G401.6 (cell line): ENCODE data around the gene LAMA2.

Experiments
- FAIRE-seq: peaks from 2 replicates; lab custom pipeline; 2012; peaks lifted over from hg19 to GRCh38; lab: Jason Lieb, UNC

The LAMA2 gene

DNA sequence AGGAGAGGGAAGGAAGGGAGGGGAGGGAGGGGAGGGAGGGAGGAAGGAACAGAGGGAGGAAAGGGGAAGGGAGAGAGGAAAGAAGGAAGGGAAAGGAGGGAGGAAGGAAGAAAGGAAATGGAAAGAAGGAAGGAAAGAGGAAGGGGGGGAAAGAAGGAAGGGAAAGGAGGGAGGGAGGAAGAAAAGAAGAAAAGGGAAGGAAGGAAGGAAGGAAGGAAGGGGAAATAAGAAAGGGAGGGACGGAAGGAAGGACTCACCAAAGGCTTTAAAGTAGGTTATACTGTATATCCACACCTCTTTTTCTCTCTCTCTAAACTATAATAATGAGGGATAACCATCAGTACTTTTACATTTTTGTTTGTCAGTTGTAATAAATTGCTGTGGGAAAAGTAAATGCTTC, 502.2 kb downstream of the LAMA2 start:
- FAIRE-seq, result no peak

DNA sequence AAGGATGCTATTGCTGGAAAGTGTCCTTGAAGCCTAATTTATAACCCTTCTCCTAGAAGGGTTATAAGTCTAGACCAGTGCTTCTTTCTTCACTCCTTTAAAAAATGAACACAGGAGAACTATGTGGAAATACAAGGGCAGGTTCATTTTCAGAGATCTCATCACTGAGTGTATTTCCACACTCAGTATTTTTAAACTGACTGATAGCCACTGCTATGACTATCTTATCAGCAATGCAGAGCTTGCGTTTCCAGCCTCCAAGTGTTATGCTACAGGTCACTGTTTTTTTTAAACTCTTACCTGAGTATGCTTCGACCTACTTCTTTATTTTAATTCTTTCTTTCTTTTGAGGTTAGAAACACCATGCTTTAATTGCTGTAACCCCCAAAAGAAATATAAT, 508.0 kb downstream of the LAMA2 start:
- no peak for FAIRE-seq

DNA sequence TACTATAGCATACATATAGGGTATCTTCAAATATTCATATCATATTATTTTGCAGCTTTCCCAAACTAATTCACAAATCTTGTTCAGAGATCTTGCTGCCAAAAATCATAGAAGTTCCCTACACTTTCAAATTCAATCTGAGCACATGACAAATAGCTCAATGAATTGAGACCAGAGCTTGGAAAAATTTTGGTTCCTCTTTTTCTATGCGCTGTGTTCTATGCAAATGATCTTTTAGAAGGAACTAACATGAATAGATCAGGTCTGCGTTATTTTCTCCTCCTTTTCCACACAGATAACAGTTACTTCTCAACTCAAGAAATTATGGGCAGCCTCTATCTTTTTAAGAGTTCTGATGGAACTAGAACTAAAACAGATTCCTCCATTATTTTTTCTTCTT, 510.7 kb downstream of the LAMA2 start:
- no peak for FAIRE-seq

DNA sequence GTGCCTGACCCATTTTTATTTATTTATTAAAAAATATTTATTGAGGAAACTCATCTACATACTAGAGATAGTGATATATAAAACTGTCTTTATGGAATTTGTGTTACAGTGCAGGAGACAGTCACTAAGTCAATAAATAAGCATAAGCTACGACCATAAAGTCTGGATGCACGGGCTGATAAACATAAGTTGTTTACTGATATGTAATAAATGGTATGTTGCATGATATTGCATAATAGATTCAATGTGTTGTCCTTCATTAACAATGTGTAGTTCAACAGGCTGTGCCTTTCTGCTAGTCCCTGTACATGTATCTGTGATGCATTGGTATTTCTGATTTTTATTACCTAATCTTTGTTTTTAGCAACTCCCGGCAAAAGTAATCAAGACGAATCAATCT, 515.8 kb downstream of the LAMA2 start:
- no peak for FAIRE-seq

DNA sequence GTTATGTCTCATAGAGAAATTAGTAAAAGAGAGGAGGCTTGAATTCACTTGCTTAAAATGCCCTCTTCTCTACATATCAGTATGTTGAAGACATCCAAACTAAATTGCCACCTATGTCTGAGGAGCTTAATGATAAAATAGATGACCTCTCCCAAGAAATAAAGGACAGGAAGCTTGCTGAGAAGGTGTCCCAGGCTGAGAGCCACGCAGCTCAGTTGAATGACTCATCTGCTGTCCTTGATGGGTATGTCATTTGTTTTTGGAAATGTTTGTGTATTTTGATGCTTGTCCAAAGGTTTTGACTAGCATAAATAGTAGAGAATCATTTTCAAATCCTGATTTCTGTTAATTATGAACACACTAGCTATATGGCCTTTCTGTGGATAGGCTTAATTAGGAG, 519.3 kb downstream of the LAMA2 start:
- FAIRE-seq, result no peak

DNA sequence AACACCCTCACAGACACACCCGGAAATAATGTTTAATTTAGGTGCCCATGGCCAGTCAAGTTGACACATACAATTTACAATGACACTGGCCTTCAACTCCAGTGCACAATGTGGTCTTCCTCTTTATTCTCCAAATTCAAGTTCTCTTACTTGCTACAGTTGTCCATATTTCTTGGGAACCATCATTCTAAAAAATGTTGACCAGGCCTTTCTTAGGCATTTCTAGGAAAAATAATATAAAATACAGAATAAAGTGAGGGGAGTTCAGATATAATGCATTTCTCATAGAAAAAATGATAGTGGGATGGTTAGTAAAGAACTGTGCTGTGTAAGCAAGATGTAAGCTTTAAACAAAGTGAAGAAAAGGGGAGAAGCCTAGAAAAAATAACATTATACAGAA, 528.2 kb downstream of the LAMA2 start:
- FAIRE-seq, result no peak

DNA sequence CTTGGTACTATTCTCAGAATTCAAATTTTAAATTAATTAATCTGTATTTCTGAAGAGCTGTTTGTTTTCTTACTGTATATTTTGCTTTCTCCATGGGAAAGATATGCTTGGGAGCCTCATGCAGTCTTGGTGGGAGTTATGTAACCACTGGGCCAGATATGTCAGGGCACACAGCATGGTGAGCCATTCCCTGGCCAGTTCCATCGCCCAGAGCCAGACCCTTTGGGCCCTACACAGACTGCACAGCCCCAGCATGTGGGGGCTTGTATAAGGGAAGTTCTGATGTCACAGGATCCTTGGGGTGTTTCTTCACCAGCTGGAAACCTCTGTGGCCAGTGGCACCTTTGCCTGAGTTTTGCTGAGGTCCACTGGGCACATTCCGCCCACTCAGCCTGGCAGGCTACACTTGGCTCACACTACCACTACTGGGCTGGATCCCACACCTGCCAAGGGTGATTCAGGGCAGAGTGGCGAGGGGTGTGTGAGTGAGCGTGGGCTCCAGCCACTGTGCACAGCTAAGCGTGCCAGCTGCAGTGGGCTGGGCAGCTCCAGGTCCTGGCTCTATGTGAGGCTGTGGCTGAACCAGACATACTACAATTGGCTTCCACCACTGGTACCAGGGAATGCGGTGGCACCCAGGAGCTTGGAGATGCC, 533.5 kb downstream of the LAMA2 start:
- no peak for FAIRE-seq

DNA sequence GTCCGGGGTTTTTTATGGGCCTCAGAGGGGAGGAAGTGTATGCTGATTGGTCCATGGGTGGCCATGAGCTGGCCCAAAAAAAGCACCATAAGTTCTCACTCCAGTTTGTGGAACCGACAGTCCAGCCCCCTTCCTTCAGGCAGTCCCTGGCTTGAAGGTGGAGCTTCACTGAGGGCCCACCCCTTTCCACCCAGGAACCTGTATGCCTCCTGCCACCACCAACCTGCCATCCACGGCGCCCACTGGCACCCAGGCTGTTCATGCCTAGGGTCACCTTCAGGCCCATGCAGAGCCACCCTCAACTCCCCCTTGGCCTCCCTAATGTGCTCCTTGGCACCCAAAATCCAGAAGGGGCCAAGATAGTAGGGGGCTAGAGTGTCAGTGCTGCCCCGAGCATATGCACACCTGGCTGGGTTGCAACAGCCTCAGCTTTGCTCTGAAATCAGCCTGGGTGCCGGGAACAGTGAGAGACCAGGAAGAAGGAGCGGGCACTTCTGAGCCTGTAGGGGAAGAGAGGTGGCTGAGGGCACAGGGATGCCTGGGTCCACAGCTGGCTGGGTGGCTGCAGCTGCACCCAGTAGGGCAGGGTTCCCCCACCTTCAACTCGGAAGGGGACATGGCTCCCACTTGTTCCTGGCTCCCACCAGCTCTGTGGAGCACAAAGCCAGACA, 534.6 kb downstream of the LAMA2 start:
- no peak for FAIRE-seq

DNA sequence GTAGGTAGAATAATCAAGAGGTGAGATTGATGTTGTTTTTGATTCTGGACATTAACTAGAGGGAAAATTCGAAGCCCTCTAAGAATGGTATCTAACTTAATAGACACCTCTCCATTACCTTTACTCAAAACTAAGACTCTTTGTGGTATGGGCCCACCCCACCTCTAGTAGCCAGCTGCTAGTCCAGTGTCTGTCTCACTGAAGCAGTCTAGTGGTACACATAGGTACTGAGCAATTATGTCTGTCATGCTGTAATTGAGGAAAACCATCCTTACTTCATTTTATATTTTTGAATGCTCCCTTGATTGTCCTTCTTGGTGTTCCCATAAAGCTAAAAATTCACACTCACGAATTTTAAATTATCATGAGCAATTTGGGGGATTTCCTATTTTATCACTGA, 536.4 kb downstream of the LAMA2 start:
- no peak for FAIRE-seq

DNA sequence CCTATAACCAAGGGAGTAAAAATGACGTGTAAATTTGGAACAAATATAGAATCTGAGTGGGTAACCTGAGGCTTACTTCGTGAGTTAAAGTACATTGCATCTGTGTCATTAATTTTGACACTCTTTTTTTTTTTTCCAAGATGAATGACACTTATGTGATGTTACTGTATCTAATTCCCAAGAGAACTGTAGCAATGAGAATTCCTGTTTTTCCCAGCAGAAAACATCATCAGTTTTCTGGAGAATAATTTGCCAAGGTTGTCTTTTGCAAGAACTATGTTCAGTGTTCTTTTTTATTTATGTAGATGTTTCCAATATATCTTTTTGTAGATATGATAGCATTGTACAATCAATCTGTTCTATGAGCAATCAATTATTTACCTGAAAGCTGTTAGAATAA, 543.4 kb downstream of the LAMA2 start:
- no peak for FAIRE-seq

DNA sequence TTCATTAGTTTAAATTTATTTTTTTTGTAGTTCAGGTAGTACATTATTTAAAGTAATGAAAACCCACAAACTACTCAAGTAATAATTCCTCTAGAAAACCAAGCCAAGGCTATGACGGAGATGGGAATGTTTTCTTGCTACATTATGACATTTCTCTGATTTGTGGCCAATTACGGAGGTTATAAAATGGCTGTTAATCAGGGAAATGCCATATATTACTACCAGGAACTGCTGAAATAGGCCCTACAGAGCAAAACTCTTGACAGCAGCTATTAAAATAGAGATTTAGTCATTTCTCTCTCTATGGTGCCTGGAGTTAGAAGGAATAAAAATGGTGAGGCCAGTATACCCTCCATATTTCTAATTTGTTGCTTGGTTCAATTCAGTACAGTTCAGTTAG, 547.0 kb downstream of the LAMA2 start:
- no peak for FAIRE-seq

DNA sequence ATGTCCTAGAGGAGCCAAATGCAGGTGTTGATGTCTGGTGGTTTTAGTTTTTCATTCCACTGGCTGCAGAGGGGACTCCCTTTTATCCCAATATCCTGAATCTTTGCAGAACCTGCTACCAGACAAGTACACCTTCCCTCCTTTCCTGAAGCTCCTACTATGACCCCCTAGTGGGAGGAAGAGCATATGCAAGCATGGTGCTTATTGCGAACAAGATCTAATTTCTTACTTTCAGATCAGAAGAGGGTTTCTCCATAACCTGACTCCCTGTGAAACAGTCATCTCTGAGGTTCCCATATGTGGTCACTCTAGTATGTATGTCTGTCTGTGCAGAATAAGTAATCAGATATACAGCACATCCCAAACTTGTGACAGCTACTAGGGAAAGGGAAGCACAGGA, 549.8 kb downstream of the LAMA2 start:
- no peak for FAIRE-seq

DNA sequence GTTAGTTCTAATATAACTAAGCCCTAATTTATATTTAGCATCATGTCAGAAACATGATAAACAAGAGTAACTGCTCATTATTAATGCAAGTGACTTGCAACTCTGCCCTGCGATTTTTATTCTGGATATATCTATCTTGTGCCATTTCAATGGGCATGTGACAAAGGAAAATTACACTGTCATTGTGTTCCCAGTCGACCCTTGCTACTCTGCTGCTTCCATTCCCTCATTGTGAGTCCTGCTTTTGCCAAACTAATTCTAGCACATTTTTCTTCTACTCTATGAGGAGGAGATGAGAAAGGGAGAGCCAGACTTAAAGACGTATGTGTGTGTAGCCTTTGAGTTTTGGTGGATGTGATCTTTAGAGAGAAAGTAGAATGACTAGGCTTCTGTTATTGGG, 551.2 kb downstream of the LAMA2 start:
- FAIRE-seq, result no peak

DNA sequence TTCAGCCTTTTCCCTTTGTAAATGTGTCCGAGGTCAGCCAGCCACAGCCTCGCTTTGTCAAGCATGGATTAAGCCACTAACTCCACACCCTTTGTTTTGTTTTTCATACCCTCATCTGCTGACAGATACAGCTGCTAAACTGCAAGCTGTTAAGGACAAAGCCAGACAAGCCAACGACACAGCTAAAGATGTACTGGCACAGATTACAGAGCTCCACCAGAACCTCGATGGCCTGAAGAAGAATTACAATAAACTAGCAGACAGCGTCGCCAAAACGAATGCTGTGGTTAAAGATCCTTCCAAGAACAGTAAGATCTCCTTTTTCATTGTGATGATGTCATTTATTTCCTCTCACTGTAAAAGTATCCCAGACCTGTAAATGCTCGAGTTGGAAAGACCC, 557.8 kb downstream of the LAMA2 start:
- FAIRE-seq, result no peak

DNA sequence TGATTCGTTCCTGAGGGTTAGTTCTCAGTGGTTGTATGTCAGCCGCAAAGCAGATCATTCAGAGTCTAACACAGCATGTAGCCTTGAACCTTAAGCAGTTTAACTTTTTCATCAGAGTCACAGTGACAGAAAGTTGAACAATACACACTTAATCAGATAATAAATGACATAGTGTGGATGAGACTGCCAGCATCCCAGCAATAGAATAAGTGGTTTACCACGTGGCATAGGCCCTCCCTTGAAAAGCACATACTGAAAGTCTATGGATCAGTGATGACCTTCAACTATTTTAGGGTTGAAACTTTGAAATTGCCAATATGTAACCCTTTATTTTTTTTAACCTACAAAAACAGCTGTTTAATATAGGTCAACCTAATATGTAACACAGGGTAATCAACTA, 561.7 kb downstream of the LAMA2 start:
- no peak for FAIRE-seq

DNA sequence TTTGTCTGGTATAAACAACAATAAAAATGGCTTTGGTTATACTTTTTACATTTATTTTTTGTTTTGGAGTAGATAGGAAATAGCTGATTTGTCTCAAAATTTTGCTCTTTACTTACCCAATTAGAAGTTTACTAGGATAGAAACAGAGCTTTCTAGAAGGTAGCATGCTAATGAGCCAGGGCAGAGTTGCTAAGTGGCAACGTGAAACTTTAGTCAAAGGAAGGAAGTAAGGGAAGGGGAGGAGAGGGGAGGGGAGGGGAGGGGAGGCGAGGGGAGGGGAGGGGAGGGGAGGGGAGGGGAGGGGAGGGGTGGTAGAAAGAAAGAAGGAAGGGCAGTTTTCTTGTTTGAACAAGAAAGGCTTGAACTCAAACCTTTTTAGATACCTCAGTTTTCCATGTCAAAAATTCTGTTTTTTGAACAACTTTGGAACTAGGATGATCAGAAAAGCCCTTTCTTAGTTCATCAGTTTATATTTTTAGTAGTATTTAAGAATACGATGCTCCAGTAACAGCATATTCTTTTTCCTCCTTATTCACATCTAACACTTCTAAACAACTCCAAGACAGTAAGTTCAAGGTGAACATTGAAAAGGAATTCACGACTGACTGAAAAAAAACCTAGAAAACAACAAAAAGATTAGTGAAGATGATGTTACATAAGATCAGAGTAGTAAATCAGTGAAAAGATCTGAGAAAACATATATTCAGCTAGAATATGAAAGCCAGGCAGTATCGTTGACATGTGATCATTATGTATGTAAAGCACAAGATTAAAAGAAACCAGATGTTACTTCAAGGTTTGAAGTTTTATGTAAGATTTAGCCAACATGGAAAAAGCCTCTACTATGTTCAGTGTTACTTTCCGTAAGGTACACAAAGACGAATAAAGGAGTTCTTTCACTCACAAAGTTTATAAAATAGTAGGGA, 563.6 kb downstream of the LAMA2 start:
- FAIRE-seq, result no peak

DNA sequence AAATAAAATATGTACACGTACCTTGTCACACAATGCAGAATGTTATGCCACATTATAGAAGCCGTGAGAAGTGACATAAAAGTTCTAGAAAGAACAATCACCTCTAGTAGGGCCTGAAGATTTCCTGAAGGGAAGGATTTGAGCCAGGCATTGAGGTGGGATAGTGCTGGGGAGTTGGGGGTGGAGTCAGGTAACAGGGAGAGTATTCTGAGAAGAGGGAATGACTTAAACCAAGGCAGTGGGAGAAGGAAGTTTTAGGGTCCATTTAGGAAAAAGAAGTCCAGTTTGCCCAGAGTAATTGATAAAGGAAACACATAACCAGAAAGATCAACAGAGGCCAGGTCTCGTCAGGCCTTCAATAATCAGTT, 564.2 kb downstream of the LAMA2 start:
- no peak for FAIRE-seq

DNA sequence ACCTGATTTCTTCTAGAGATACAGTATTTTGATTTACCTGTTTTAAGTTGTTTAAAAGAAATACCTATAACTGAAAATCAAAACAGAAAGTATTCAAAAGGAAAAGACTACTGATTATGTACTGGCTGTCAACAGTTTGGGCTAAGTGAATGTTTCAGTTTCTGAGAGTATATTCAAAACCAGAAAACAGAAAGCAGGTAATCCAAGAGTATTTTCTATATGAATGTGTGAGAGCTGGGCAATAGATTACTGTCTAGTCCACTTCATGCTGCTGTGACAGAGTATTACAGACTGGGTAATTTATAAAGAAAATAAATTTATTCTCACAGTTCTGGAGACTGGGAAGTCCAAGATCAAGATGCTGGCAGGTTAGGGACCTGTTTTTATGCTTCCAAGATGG, 566.0 kb downstream of the LAMA2 start:
- FAIRE-seq, result no peak

DNA sequence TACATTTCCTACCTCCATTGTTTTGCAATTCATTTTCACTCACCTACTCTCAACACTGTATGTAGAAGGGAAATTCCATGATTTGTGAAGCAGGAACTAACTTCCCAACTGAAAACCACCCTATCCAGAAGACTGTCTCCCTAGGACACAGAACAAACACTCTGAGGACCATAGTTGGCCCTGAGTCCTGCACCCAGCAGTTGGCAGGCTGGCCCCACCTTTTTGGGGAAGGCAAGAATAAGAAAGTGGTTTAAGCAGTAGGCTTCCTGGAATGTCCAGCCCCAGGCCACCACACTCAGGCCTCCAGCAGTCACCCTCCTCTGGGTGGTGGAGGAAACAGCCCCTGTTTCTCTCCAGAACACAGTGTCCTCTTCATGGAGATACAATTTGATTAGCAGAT, 568.2 kb downstream of the LAMA2 start:
- no peak for FAIRE-seq

DNA sequence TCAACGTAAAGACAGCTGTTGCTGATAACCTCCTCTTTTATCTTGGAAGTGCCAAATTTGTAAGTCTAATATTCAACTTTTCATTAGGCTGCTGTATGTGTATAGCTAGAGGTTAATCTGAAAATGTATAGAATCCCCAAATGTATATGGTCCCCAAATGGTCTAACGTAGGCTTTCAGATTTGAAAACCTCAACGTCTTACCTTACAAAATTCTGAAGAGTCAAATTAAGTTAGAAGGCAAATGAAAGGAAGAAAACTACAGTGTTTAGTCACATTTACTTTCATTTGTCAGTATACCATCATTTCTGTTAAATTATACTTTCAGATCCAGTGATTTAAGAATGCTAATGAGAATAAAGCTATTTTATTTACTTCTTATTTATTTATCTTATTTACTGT, 570.1 kb downstream of the LAMA2 start:
- no peak for FAIRE-seq

DNA sequence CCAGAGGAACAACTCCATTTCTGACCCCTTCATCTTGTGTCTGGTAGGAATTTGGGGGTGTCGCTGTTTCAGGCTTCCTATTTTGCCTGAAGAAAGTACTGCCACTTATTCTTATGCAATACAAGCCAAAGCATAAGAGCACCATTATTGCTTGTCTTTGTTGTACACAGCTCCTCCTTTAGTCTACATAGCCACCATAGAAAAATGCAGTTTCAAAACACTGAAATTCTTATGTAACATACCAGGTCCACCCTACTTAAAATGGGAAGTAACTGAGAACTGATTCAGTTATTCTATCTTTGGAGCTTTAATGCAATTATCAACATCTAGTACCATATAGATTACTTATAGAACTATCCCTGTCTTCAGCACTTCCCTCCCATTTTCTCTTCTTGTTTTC, 571.5 kb downstream of the LAMA2 start:
- no peak for FAIRE-seq

DNA sequence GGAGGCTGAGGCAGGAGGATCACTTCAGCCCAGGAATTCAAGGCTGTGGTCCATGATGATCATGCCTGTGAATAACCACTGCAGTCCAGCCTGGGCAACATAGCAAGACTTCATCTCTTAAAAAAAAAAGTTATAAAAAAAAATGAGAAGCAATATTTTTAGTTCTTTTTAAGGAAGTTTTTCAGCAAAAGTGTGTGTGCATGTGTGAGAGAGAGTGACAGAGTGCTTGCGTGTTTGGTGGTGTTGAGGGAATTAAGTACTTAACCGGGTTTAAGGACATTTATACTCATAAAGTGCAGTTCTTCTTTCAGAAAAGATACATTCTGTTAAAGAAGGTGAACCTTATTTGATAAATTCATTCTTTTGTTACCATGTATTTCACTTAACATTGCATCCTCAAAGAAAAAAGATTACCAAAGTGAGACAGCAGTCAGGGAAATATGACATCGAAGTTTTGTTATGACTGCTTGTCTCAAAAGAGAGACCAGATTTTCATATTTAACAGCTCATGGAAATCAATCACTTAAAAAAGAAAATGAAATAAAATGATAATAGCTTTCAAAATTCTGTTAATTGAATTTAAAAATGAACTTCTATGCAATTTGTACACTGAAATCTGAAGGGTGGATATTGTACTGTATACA, 572.3 kb downstream of the LAMA2 start:
- FAIRE-seq, result no peak

DNA sequence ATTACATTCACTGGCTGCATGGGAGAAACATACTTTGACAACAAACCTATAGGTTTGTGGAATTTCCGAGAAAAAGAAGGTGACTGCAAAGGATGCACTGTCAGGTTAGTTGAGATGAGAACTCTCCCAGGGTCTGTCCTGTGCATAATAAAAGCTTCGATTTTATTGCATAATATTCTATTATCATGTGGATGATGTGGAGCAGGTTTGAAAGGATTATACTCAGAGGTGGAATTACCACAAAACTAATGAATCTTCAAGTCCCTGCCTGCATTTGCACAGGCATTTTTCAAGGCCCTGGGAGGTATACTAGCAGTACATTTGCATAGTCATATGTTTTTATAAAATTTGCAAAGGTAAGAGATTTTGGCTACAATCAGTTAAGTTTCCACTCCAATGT, 577.3 kb downstream of the LAMA2 start:
- FAIRE-seq, result no peak
